ENCODE data around the gene REXO5.
A peak's percentile ranks its signal among the peaks of the same experiment; 100 is the strongest.

The REXO5 gene

GRCh38 chr16:20801278-20801677, 5.0 kb upstream of the REXO5 start:
- no peak for DNase-seq (ENCODE audit: low spot score)

- peak; percentile 11 for DNase-seq (ENCODE audit: low spot score)
These were observed 3.2 kb upstream of the REXO5 start for GRCh38 chr16:20803192-20803560.

- peak; percentile 30 for DNase-seq (ENCODE audit: low spot score)
These were observed 2.6 kb upstream of the REXO5 start for GRCh38 chr16:20803561-20804214.

DNA sequence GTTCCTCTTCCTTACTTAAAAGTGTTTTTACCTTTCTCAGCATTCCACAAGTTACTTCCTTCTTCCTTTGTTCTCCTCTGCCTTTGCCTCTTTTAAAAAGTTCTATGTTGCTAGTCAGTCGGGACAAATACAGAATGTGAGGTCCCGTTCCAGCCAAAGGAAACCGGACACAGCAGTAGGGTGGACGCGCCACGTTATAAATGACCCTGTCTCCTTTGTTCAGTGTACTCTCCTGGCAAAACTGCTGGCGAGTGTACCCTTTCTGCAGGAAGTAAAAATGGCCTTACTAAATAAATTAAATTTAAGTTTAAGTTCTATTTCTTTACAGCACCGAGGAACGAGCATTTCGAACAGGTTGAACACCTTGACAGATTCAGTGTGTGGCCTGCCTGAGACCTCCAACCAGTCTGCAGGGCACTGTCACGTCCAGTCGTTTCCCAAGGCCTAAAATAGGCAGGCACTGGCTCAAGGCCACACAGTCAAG, 601 bp upstream of the REXO5 start:
- DNase-seq (ENCODE audit: low spot score), result peak; percentile 48

GRCh38 chr16:20807862-20808261, 1.5 kb downstream of the REXO5 start:
- no peak for DNase-seq (ENCODE audit: low spot score)

DNA sequence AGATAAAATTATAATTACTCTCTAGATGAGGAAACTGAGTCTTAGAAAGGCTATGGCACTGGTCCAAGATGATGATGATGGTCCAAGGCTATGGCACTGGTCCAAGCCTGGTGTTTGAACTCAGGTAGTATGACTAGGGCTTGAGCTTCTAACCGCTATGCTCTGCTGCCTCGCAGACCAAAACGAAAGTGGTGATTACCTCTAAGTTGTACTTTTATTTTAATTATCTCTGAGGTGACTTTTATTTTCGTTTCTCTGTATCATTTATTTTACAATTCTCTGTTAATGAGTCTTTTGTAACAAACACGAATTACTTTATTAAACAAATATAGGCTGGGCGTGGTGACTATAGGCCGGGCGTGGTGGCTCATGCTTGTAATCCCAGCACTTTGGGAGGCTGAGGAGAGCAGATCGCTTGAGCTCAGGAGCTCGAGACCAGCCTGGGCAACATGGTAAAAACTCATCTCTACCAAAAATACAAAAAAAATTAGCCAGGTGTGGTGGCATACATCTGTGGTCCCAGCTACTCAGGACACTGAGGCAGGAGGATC, 5.6 kb downstream of the REXO5 start:
- DNase-seq (ENCODE audit: low spot score), result peak; percentile 6

DNA sequence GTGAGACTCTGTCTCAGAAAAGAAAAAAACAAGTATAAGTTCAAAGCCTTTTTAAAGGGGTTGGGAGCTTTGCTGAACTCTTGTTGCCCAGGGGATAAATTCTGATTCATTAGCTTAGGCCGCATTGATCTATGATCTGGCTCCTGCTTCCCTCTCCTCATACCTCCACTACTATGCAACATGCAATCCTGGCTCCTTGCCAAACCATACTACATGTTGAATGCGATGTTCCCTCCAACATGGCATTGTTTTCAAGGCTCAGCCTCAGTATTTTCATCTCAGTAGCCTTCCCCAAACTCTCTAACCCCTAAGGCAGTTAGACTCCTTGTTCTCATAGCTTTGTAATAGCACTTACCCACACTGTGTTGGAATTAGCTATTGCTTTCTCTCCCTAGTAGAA, 6.2 kb downstream of the REXO5 start:
- DNase-seq (ENCODE audit: low spot score), result no peak

DNA sequence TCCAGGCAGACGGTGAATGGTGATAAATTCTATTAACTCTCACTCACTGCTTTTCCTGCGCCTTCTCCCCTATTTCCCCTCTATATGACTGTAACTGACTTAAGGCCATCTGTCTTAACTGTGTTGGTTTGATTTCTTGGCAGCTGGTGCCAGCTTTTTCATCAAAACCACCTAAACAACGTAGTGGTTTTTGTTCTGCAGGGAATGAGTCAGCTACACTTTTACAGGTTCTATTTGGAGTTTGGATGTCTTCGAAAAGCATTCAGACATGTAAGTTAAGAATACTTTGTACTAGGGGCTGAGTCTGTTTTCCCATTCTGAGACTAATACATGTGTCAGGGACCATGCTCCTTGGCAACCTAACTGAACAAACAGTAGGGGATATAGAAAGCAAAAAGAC, 8.5 kb downstream of the REXO5 start:
- no peak for DNase-seq (ENCODE audit: low spot score)

DNA sequence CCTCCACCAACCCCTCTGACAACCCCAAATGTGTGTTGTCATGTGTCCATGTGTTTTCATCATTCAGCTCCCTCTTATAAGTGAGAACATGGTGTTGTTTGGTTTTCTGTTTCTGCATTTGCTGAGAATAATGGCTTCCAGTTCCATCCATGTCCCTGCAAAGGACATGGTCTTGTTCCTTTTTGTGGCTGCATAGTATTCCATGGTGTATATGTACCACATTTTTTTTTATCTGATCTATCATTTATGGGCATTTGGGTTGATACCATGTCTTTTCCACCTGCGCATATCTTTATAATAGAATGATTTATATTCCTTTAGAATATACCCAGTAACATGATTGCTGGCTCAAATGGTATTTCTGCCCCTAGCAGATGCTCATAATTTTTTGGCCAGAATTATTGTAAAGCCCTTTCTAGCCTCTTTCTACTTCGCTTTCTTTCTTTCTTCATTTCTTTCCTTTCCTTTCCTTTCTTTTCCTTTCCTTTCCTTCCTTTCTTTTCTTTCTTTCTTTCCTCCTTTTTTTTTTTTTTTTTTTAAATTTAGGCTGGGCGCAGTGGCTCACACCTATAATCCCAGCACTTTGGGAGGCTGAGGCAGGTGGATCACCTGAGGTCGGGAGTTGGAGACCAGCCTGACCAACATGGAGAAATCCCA, 12.7 kb downstream of the REXO5 start:
- DNase-seq (ENCODE audit: low spot score), result no peak

- DNase-seq (ENCODE audit: low spot score), result no peak
These were observed 15.4 kb downstream of the REXO5 start for GRCh38 chr16:20821682-20822081.

- no peak for DNase-seq (ENCODE audit: low spot score)
These were observed 16.4 kb downstream of the REXO5 start for GRCh38 chr16:20822521-20823325.

GRCh38 chr16:20826039-20826566, 19.8 kb downstream of the REXO5 start:
- DNase-seq (ENCODE audit: low spot score), result no peak

- DNase-seq (ENCODE audit: low spot score), result no peak
These were observed 23.2 kb downstream of the REXO5 start for GRCh38 chr16:20829536-20829935.

DNA sequence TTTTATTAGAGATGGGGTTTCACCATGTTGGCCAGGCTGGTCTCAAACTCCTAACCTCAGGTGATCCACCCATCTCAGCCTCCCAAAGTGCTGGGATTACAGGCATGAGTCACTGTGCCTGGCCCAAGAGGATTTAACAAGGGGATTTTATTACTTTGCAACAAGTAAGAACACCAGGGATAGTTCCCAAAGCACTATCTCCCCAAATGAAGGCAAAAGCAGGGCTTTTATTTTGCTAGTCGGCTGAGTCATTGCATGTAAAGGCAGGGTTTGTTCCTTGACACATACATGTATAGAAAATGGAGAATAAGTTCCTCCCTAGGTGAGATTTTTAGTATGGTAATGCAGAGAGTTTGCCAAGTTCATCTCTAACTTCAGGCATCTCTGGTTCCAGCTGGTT, 24.0 kb downstream of the REXO5 start:
- DNase-seq (ENCODE audit: low spot score), result no peak

- no peak for DNase-seq (ENCODE audit: low spot score)
These were observed 26.8 kb downstream of the REXO5 start for GRCh38 chr16:20833086-20833485.

- no peak for DNase-seq (ENCODE audit: low spot score)
These were observed 31.9 kb downstream of the REXO5 start for GRCh38 chr16:20838240-20838639.

- no peak for DNase-seq (ENCODE audit: low spot score)
These were observed 33.2 kb downstream of the REXO5 start for GRCh38 chr16:20839504-20839903.

DNA sequence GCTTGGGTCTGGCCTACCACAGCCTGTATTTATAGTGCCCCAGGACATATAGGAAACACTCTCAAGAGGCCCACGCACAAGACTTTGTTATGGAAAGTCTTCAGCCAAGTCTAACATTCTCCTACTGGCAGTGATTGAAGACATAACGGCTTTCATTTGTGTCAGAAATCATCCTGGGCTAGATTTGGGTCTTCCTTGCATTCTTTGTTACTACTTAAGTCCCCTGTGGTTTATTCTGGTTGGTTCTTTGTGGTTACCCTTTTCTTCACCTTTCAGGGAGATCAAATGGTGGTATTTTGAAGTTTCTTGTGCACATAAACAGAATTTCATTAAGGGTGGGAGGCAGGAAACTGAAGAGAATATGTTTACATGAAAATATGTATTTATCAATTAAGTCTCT, 37.7 kb downstream of the REXO5 start:
- DNase-seq (ENCODE audit: low spot score), result no peak

- no peak for DNase-seq (ENCODE audit: low spot score)
These were observed 38.3 kb downstream of the REXO5 start for GRCh38 chr16:20844588-20844987.

GRCh38 chr16:20846030-20846429, 39.7 kb downstream of the REXO5 start:
- no peak for DNase-seq (ENCODE audit: low spot score)

DNA sequence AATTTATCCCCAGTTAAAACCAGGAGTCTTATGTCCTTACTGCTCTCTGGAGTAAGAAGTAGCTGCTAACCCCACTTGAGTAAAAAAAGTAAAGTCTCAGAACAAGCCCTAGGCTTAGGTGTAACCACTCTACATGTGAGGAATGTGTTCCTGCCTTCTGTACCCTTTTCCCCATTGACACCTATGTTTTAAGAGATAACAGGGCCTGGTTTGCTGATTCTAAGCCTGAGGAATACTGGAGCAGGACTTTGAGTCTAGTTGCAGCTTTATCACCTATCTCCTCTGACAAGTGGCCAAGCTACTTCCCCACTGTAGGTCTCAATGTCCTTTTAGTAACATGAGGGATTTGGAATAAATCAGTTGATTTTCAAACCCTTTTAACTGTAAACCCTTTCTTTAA, 40.2 kb downstream of the REXO5 start:
- DNase-seq (ENCODE audit: low spot score), result no peak

DNA sequence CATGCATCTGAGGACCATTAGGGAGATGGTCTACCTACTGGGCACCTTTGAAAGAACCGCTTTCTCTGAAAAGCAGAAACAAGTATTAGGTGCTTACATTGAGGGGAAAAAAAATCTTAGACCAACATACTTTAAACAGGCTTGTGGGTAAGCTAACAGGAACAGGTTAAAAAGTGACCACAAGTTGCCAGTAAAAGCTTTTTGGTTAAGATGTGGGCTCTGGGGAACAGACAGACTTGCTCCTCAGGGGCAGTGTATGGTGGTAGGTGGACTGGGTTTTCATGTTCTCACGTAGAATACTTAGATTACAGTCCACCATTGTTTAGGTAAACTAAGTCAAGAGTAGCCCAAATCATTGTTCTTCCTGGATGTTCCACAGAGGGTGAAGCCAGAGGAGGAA, 41.2 kb downstream of the REXO5 start:
- no peak for DNase-seq (ENCODE audit: low spot score)

All from kidney tubule cell (primary cell).